IMR-90 (cell line): ENCODE data around the gene SLC2A10. TPM values are rescaled to one million over a fixed set of nuclear protein-coding genes. Genes with fewer than 3 reads are reported as not detected.

Experiments
- ATAC-seq: fragments of 200-7000 bp; cut with Tn5 transposase; 2 replicates; pipeline ENCODE4 v1.9.1; 2020; ENCODE audit warnings: low read depth, mild to moderate bottlenecking, moderate library complexity
- BruUV-seq: library from RNA; stranded (reverse); fragments of 400-500 nt; replicated peaks from 2 replicates; lab custom pipeline; 2021; lab: Mats Ljungman, UMichigan
- CTCF ChIA-PET: fragments of 300-600 bp; formaldehyde crosslinking; extraction: SDS; loops from one replicate; lab custom pipeline; 2021; ENCODE audit warnings: antibody characterized with exemption; lab: Yijun Ruan, JAX
- POLR2A ChIA-PET: fragments of 300-600 bp; sonication (Branson Sonifier 250); formaldehyde crosslinking; loops from one replicate; lab custom pipeline; 2022; ENCODE audit warnings: antibody characterized with exemption; ENCODE audit not compliant: unreplicated experiment; lab: Charles Lee
- DNase-seq: peaks from one replicate; pipeline ENCODE4 v3.0.0; 2013
- H2AFZ ChIP-seq: replicated peaks from 2 replicates; pipeline ENCODE3; 2013; ENCODE audit warnings: low read length, mild to moderate bottlenecking; ENCODE audit not compliant: poor library complexity
- H2AK5ac ChIP-seq: 2 replicates; pipeline ENCODE4 v1.6.1; 2013; ENCODE audit warnings: low read depth, low read length, inconsistent platforms
- H2AK9ac ChIP-seq: replicated peaks from 2 replicates; pipeline ENCODE3; 2013; ENCODE audit warnings: mild to moderate bottlenecking, low read depth, low read length, moderate library complexity; ENCODE audit not compliant: poor library complexity
- H2BK120ac ChIP-seq: 2 replicates; pipeline ENCODE4 v1.6.1; 2013; ENCODE audit warnings: low read depth, low read length, inconsistent platforms
- H2BK15ac ChIP-seq: 3 replicates; pipeline ENCODE4 v1.6.1; 2013; ENCODE audit warnings: low read depth, low read length, inconsistent platforms
- H2BK20ac ChIP-seq: 2 replicates; pipeline ENCODE4 v1.6.1; 2013; ENCODE audit warnings: low read depth, mild to moderate bottlenecking, inconsistent platforms, low read length, moderate library complexity
- H2BK5ac ChIP-seq: 2 replicates; pipeline ENCODE4 v1.6.1; 2013; ENCODE audit warnings: mild to moderate bottlenecking, low read depth, low read length, inconsistent platforms; ENCODE audit not compliant: poor library complexity, severe bottlenecking
- H3K14ac ChIP-seq: replicated peaks from 2 replicates; pipeline ENCODE4 v1.6.1; 2013; ENCODE audit warnings: low read depth, low read length, inconsistent platforms
- H3K18ac ChIP-seq: 2 replicates; pipeline ENCODE4 v1.6.1; 2013; ENCODE audit warnings: low read depth, low read length, control low read depth
- H3K23ac ChIP-seq: 2 replicates; pipeline ENCODE4 v1.6.1; 2013; ENCODE audit warnings: low read depth, low read length, inconsistent platforms
- H3K27ac ChIP-seq: 2 replicates; pipeline ENCODE4 v1.5.1; 2013; ENCODE audit warnings: mild to moderate bottlenecking, control low read depth, low read length; ENCODE audit not compliant: insufficient read depth
- H3K27me3 ChIP-seq: 2 replicates; pipeline ENCODE4 v1.6.1; 2013; ENCODE audit warnings: low read length; ENCODE audit not compliant: control insufficient read depth, insufficient read depth
- H3K36me3 ChIP-seq: 2 replicates; pipeline ENCODE4 v1.6.1; 2013; ENCODE audit warnings: low read length, mixed read lengths; ENCODE audit not compliant: control insufficient read depth, insufficient read depth
- H3K4ac ChIP-seq: 2 replicates; pipeline ENCODE4 v1.6.1; 2013; ENCODE audit warnings: low read depth, low read length, inconsistent platforms
- H3K4me1 ChIP-seq: 2 replicates; pipeline ENCODE4 v1.6.1; 2013; ENCODE audit warnings: low read length, mixed read lengths; ENCODE audit not compliant: control insufficient read depth, insufficient read depth
- H3K4me2 ChIP-seq: 2 replicates; pipeline ENCODE4 v1.6.1; 2013; ENCODE audit warnings: low read depth, mild to moderate bottlenecking, control low read depth, low read length, moderate library complexity
- H3K4me3 ChIP-seq: 2 replicates; pipeline ENCODE4 v1.5.1; 2013; ENCODE audit warnings: low read depth, mild to moderate bottlenecking, control low read depth, low read length, moderate library complexity; ENCODE audit not compliant: insufficient read depth
- H3K56ac ChIP-seq: 2 replicates; pipeline ENCODE4 v1.6.1; 2013; ENCODE audit warnings: low read length, inconsistent platforms; ENCODE audit not compliant: insufficient read depth; ENCODE audit errors: extremely low read depth
- H3K79me1 ChIP-seq, 2 experiments: 2 replicates each; pipeline ENCODE4 v1.6.1; 2013; ENCODE audit warnings: low read length in 2 of 2, inconsistent platforms in 1 of 2, low read depth in 1 of 2
- H3K9ac ChIP-seq: 2 replicates; pipeline ENCODE4 v1.6.1; 2013; ENCODE audit warnings: low read depth, low read length, control low read depth
- H3K9me1 ChIP-seq: 2 replicates; pipeline ENCODE4 v1.6.1; 2013; ENCODE audit warnings: low read length, inconsistent platforms; ENCODE audit not compliant: insufficient read depth
- H3K9me3 ChIP-seq: 2 replicates; pipeline ENCODE4 v1.6.1; 2013; ENCODE audit warnings: low read length; ENCODE audit not compliant: control insufficient read depth, insufficient read depth
- H4K20me1 ChIP-seq: 2 replicates; pipeline ENCODE4 v1.6.1; 2013; ENCODE audit warnings: low read length, inconsistent platforms; ENCODE audit not compliant: insufficient read depth
- H4K5ac ChIP-seq: 2 replicates; pipeline ENCODE4 v1.6.1; 2013; ENCODE audit warnings: mild to moderate bottlenecking, low read depth, low read length, control low read depth
- H4K8ac ChIP-seq, 2 experiments: 2 replicates each; pipeline ENCODE4 v1.6.1; 2013; ENCODE audit warnings: low read depth in 2 of 2, low read length in 2 of 2, control low read depth in 1 of 2, inconsistent platforms in 1 of 2
- H4K91ac ChIP-seq: 2 replicates; pipeline ENCODE4 v1.6.1; 2013; ENCODE audit warnings: low read depth, low read length, inconsistent platforms; ENCODE audit not compliant: insufficient read depth
- BHLHE40 ChIP-seq: fragments of 150-350 bp; IDR thresholded peaks from 2 replicates; pipeline ENCODE4 v1.6.1; 2016; ENCODE audit warnings: mild to moderate bottlenecking, low read depth, low read length
- CEBPB ChIP-seq: IDR thresholded peaks from 2 replicates; pipeline ENCODE4 v1.6.1; 2012; ENCODE audit warnings: low read depth, low read length, improper control_type of control experiment
- CHD1 ChIP-seq: IDR thresholded peaks from 2 replicates; pipeline ENCODE4 v1.6.1; 2012; ENCODE audit warnings: low read depth, low read length, improper control_type of control experiment
- CTCF ChIP-seq: conservative IDR thresholded peaks from 2 replicates; pipeline ENCODE4 v1.5.1; 2012; ENCODE audit warnings: mild to moderate bottlenecking, low read depth, low read length, improper control_type of control experiment
- ELK1 ChIP-seq: fragments of 150-350 bp; IDR thresholded peaks from 2 replicates; pipeline ENCODE4 v1.6.1; 2016; ENCODE audit warnings: low read depth, mild to moderate bottlenecking, low read length, moderate library complexity, borderline replicate concordance
- FOS ChIP-seq: fragments of 150-350 bp; IDR thresholded peaks from 2 replicates; pipeline ENCODE4 v1.6.1; 2016; ENCODE audit warnings: low read depth, low read length
- MAFK ChIP-seq: IDR thresholded peaks from 2 replicates; pipeline ENCODE4 v1.6.1; 2012; ENCODE audit warnings: low read depth, low read length, improper control_type of control experiment
- MAZ ChIP-seq: IDR thresholded peaks from 2 replicates; pipeline ENCODE4 v1.6.1; 2012; ENCODE audit warnings: low read depth, mild to moderate bottlenecking, low read length, improper control_type of control experiment, moderate library complexity, borderline replicate concordance
- MXI1 ChIP-seq: IDR thresholded peaks from 2 replicates; pipeline ENCODE4 v1.6.1; 2012; ENCODE audit warnings: low read depth, mild to moderate bottlenecking, low read length, moderate library complexity, borderline replicate concordance
- NFE2L2 ChIP-seq: fragments of 150-350 bp; IDR thresholded peaks from 2 replicates; pipeline ENCODE4 v1.6.1; 2016; ENCODE audit warnings: low read depth, mild to moderate bottlenecking, low read length
- POLR2A ChIP-seq: IDR thresholded peaks from 2 replicates; pipeline ENCODE4 v1.6.1; 2012; ENCODE audit warnings: mild to moderate bottlenecking, low read depth, low read length
- RAD21 ChIP-seq: IDR thresholded peaks from 2 replicates; pipeline ENCODE4 v1.6.1; 2012; ENCODE audit warnings: low read length, improper control_type of control experiment
- RCOR1 ChIP-seq: IDR thresholded peaks from 2 replicates; pipeline ENCODE4 v1.6.1; 2012; ENCODE audit warnings: mild to moderate bottlenecking, low read length, improper control_type of control experiment; ENCODE audit not compliant: insufficient replicate concordance
- RFX5 ChIP-seq: IDR thresholded peaks from 2 replicates; pipeline ENCODE4 v1.8.0; 2012; ENCODE audit warnings: low read depth, mild to moderate bottlenecking, low read length, moderate library complexity
- SMC3 ChIP-seq: fragments of 150-350 bp; IDR thresholded peaks from 2 replicates; pipeline ENCODE4 v1.6.1; 2016; ENCODE audit warnings: low read depth, mild to moderate bottlenecking, antibody characterized with exemption, low read length, moderate library complexity
- USF2 ChIP-seq: fragments of 150-350 bp; IDR thresholded peaks from 2 replicates; pipeline ENCODE4 v1.6.1; 2017; ENCODE audit warnings: mild to moderate bottlenecking, antibody characterized with exemption, low read length, low read depth
- WGBS, 2 experiments: methylation state at CpG; one replicate each; pipeline versions ENCODE4 v1.1.5 to v1.1.7; 2013; ENCODE audit warnings: missing lambda C conversion rate in 2 of 2; ENCODE audit not compliant: insufficient read length in 1 of 2; ENCODE audit errors: extremely low coverage in 2 of 2; 5-methylcytosine and 5-hydroxymethylcytosine counted together
- dilution Hi-C: fragments of 300-500 bp; cut with HindIII; formaldehyde crosslinking; loops from one replicate; pipeline ENCODE4 v1.14.3; 2018; ENCODE audit warnings: low sequenced_read_pairs; ENCODE audit not compliant: unreplicated experiment
- in situ Hi-C: fragments of 300-500 bp; cut with MboI; formaldehyde crosslinking; loops from 3 replicates; pipeline ENCODE4 v1.14.3; 2019; ENCODE audit warnings: low sequenced_read_pairs, inconsistent platforms, mixed read lengths
- intact Hi-C: fragments of 100-400 bp; cut with micrococcal nuclease; formaldehyde crosslinking; loops from 2 replicates; pipeline ENCODE4 v1.10.0; 2022
- polyA plus RNA-seq, 3 experiments: library from polyadenylated mRNA; depleted of rRNA; stranded (reverse); fragments of >200 nt; gene quantifications; 2 replicates each; pipeline ENCODE4 v1.2.3, GENCODE V29; 2012; ENCODE audit warnings: low replicate concordance in 1 of 3
- total RNA-seq: library from RNA; depleted of rRNA; stranded (reverse); fragments of >200 nt; gene quantifications from 2 replicates; pipeline ENCODE4 v1.2.3, GENCODE V29; 2012

The SLC2A10 gene
- total and polyA plus RNA-seq, 2 of the 4 experiments (the other 2 are of a cell fraction) = 15.2 to 22.0 TPM

- Histone ChIP-seq H2BK15ac (peak overlapping the region; percentile 53; the same call in 1 of the 3 replicates), H3K18ac (peak overlapping the region; percentile 94; the same call in 1 of the 2 replicates), H3K36me3 (peaks cover 5% of the 10 kb centered on the region), H3K79me1 (peaks cover 7 to 36% of the 10 kb centered on the region in 2 experiments), H2BK120ac (peak overlapping the region; percentile 78), H2AK5ac (peak overlapping the region; percentile 83; the same call in 1 of the 2 replicates), H3K4me3 (peak overlapping the region; percentile 63), H4K8ac (peak overlapping the region; percentile 86 to 100), H2BK5ac (peak overlapping the region; percentile 99), H4K91ac (peak overlapping the region; percentile 81), H4K20me1 (no peaks in the 10 kb centered on the region), H2AK9ac (no peak overlapping the region), H3K4ac (peak overlapping the region; percentile 96), H4K5ac (peak overlapping the region; percentile 99), H3K27ac (peak overlapping the region; percentile 69), H3K9me1 (peaks cover 5% of the 10 kb centered on the region; the same call in 1 of the 2 replicates), H3K9ac (peak overlapping the region; percentile 98), H3K23ac (peak overlapping the region; percentile 99), H3K14ac (peak overlapping the region; percentile 100), H3K9me3 (no peaks in the 10 kb centered on the region), H3K4me1 (peaks cover 3% of the 10 kb centered on the region; the same call in 1 of the 2 replicates), H3K4me2 (peak overlapping the region; percentile 98), H3K27me3 (no peaks in the 10 kb centered on the region), H2BK20ac (peak overlapping the region; percentile 56; the same call in 1 of the 2 replicates), H2AFZ (peak overlapping the region; percentile 97), H3K56ac (peak overlapping the region; percentile 99)
- POLR2A ChIA-PET = interaction anchor here (1.0 kb wide), 1 partner anchor 16 kb away, joined by 4 read pairs; no protein-coding TSS in a partner anchor
- DNase-seq = no peak
- TF ChIP-seq MAFK (no peak), RAD21 (no peak), CTCF (no peak), USF2 (no peak), ELK1 (no peak), CEBPB (no peak), POLR2A (no peak), SMC3 (no peak), FOS (no peak), RFX5 (no peak), MXI1 (no peak), BHLHE40 (no peak), MAZ (no peak), RCOR1 (no peak), CHD1 (no peak), NFE2L2 (no peak)
- no peak; the same call in 1 of the 2 replicates for ATAC-seq
- CTCF ChIA-PET = no interaction called here
- BruUV-seq = no TSS peak
- in situ Hi-C loops (no loop called here), dilution Hi-C loops (no loop called here), intact Hi-C loops (loop anchor here (5.0 kb wide), 1 partner anchor 1727 kb away; the partner anchor contains the start of gene TOMM34)
- 0% methylated on average over 7 of the region's 12 CpGs; no CpG with 5 or more reads in 1 of the 2 experiments for WGBS, 2 experiments
These were observed 19.7 kb upstream of the SLC2A10 start for GRCh38 chr20:46689754-46690085.
